Superior temporal gyrus (tissue), 1 donor: ENCODE measurements around the gene COL9A1.

Source experiments
- DNase-seq: peaks from one replicate; pipeline ENCODE4 v3.0.0-alpha.2; 2016; ENCODE audit errors: extremely low spot score

The COL9A1 gene

DNA sequence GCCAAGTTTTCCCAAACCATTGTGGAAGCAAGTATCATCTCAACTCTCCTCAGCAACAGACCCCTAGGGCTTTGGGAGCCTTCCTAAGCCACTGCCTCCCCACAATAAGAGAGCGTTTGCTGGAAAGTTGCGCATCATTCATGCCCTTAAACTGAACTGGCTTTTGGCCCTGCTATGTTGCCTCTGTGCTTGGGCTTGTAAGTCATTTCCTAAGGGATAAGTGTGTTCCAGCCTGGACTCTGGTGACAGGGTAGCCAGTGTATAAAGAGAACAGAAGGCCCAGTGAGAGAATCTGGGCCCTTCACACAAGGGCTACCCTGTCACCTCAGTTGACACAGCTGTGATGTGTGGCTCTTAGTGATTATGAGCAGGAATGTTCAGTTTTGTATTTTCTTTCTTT lies 77.8 kb downstream of the COL9A1 start:
- DNase-seq, result peak; percentile 44

DNA sequence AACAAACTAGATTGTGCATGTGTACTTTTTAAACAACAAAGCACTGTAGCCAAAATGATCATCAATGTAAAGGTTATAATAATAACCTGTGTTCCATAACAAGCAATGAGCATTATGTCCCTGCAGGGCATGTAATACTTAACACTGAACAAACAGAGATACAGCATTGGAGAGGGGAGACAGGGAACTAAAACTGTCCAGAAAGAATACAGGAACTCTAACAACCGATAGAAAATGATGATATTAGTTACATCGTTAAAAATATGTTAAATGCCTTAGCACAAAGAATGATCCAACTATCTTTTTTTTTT lies 80.5 kb downstream of the COL9A1 start:
- DNase-seq, result no peak

DNA sequence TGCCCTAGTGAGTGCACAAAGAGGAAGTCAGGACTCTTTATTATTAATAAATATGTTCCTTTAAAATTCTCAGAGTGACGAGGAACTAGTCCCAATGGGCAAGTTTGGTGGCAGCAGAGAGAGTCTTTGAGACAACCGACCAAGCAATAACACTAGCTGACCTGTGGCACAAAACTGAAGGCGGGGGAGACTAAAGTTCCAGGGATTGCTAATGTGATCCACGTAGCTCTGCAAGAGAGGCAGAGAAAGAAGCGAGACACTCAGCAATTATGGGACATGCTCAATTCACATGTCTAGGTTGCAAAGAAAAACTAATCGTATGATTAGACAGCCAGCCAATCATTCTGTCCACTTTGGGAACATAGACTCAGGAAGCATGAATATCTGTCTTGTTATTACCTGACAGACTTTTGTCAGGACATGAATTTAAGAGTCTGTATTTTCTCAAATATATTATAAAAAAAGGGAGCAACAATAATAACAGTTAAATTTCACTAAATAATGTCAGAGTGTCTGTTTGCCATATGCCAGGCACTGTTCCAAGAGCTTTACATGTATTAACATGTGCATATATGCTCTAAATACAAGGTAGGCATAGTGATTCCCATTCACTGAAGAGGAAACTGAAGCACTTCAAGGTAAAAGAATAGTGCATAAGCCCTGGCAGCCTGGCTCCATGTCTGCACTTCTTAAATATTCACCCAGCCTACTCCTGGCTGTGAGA lies 81.0 kb downstream of the COL9A1 start:
- DNase-seq, result no peak

DNA sequence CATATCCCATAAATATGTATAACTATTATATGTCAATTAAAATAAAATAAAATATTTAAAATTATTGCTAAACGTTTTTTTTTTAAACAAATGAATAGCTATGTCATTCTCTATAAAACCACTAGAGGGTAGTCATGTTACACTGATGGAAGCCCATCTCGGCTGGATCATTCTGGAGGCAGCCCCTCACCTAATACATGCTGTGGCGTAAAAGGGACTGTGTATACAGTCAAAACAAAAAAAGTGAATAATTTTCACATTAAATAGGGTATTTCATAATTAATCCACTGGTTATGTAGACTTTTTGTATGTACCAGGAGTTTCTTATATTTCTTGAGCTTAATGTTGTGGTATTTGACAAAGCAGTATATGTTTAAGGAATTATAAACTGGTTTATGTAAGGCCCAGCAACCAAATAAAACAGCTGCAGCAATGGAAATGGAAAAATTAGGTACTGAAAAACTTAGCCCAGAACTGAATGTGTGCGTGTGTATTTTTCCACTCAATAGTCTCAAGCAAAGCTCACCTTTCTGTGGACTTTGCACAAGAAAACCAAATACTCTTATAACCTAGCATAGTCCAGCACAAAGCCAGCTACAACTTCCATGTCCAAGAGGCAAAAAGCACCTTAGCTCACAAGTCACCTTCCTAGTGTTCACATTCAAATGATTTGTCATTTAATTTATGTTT lies 81.7 kb downstream of the COL9A1 start:
- DNase-seq, result peak; percentile 79

DNA sequence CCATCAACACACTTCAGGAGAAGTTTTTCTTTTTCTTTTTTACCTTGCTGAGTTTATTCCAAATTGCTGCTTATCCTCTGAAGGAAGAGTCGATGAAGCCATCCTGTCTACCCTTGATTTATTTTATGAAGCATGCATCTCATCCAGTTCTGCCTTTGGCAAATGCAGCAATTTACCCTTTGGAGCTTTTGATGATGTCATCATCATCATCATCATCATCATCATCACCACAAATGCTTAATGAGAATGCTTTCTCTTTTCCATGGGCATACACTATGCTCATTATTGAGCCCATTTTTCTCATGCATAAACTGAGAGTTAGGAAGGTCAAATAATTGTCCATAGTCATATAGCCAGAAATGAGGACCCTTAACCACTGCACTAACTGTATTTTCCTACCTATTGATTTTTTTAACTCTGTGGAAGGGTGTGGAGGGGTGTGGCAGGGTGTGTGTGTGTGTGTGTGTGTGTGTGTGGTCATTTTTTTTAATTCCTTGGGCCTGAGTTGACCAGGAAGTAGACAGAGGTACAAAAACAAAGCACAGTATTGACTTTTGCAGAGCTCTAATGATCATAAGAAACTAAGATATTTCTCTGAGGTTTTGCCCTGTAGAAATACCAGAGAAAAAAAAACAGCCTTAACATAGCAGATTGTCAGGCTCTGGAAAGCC lies 82.8 kb downstream of the COL9A1 start:
- DNase-seq, result no peak

DNA sequence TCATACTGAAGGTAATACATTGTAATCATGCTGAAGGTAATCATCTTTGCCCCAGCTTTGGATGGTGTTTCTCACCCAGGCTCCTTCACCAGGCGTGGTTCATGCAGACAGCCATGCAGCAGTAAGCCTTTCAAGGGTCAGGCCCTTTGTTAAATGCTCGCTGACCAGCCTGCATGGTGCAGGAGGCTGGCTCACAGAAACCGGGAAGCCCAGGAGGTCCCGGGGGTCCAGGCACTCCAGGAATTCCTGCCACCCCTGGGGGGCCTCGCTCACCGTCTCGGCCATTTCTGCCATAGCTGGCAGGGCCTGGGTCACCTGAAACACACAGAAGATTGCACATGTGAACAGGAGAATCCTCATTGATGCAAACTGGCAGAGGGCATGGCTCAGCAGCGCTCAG lies 86.1 kb downstream of the COL9A1 start:
- no peak for DNase-seq

DNA sequence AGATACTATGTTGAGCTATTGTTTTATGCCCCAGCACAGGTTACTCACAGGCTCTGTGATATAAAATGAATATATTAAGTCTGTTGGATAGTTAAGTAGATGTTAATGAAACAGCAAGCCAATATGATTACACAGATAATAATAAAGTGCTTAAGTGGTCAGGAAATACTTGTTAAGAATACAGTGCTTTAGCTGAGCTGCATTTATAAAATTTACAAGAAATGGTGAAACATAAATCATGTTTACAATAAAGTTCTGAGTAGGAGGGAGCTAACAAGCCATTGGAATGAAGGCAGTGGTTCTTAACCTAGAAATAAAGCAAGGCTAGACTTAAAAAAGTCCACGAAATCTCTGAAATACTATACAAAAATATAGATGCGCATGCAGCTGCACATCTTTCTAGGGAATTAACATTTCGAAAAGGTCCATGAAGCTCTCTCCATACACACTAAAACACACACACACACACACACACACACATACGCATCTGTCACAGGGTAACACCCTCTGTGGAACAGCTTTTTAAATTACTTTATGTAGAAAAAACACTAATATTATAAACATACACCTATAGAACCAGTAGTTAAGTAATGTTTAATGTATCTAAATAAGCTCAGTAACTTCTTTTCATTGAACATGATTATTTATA lies 87.3 kb downstream of the COL9A1 start:
- DNase-seq, result no peak

DNA sequence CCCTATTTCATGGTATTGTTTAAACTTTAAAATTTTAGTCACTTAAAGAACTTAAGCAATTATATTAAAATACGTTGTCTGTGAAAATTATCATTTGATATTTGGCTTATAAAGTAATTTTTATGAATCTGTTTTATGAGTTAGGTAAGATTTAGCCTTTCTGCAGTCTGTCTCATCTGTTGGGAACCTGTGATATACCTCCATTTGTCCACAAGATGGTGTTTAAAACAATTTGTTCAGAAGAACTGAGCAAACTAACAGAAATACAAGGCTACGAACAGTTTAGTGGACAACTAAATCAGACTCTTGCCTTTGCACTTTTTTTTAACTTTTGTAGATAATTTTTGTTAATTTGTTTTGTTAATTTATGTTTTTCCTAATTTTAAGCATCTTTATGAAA lies 92.4 kb downstream of the COL9A1 start:
- DNase-seq, result no peak

DNA sequence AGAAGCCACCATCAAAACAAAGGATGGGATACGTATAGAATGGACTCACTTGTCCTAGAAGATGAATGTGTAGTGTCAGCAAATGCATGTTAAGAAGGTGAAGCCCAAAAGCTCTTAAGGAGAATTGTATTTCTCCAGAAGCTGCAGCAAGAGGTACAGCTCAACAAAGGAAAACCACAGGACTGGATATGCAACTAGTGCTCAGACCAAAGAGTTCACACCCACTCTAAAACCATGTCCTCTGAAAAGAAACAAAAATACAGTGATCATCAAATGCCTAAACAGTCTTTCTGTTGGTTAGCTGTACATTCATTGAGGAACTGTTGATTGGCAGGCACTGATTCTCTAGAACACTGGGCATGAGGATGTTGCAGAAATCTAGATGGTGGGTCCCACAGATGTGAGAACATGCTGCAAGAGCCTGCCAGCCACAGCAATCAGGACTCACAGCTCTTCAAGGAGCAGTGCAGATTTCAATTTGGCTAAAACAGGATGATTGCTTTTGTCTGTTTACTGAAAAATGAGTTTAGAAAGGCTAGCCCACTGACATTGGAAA lies 94.6 kb downstream of the COL9A1 start:
- no peak for DNase-seq

DNA sequence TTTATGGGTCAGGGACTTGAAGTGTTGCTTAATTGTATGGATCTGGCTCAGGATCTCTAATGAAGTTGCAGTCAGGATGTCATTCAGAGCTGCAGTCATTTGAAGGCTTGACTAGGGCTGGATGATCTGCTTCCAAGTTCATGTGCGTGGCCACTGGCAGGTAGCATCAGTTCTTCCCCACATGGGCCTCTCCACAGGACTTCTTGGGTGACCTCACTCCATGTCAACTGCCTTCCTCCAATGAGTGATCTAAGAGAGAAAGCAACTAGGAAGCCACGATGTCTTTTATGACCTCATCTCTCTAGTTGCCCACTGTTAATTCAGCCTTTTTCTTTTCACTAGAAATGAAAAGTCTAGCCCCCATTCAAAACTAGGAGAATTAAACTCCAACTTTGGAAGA lies 104.1 kb downstream of the COL9A1 start:
- no peak for DNase-seq

DNA sequence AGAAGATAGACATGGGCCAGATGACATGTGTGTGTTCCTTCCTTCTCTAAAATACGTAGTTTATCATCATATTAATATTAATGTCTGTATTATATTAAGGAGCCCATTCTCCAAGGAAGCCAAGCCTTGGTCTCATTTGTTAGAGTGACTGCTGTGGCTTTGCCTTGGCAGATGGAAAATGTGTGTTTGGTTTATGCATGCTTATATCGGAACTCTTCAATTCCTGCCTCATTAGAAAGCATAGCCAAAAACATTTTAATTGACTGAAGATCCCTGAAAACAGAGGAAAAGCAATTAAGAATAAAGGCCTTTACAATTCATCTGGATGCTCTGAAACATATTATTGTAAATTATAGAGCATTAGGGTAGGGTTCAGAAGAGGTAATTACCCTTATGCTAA lies 106.4 kb downstream of the COL9A1 start:
- no peak for DNase-seq

DNA sequence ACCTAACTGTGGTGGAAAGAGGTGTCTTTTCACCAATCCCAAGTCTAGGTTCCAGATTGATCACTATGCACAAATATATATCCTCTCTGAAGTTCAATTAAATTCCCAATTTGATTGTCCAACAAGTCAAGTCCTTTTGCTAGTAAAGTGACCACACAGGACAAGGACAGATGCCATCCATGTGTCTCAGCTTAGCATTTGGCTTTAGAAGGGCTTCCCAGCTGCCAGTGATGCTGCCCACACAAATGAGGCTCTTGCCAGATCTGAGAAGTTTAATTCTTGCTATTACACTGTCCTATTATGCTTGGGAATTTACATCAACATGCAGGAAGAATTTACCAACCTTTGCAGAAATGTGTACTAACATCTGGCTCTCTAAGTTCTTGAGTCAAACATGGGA lies 108.5 kb downstream of the COL9A1 start:
- no peak for DNase-seq

GRCh38 chr6:70188202-70188601 lies 114.7 kb downstream of the COL9A1 start:
- no peak for DNase-seq

- no peak for DNase-seq
These were observed 116.4 kb downstream of the COL9A1 start for GRCh38 chr6:70186461-70186860.

DNA sequence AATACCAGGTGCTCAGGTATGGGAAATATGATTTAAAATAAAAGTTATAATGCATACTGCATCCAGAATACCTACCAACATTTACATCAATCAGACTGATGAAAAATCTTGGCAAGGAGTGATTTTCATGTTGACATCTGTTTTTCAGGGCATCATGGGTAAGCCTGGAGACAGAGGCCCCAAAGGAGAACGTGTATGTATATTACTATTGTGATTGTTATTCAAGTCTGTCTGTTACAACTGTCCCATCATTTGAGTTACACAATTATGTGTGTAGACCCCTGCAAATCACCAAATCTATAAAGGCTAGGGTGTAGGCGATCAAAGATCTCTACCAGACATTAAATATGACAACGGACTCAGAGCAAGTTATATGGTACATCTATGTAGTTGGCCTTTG lies 118.2 kb downstream of the COL9A1 start:
- no peak for DNase-seq

DNA sequence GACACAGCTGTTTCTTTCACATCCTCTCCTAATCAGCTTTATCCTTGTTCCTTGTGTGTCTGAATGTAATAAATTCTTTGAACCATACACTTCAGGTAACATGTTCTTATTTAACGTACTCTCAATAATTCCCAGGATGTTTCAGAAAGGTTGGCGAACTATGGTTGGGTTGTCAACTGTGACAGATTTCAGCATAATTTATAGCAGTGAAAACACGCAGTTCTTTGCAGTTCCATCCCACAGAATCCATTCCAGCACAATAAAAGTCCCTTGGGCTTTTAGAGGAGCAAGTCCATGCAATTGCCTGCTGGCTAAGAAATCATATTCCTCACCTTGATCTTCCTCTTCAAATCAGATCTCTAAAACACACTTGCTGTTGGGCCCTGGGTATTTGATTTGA lies 119.3 kb downstream of the COL9A1 start:
- DNase-seq, result no peak

- DNase-seq, result no peak
These were observed 121.8 kb downstream of the COL9A1 start for GRCh38 chr6:70180901-70181599.

- DNase-seq, result no peak
These were observed 122.5 kb downstream of the COL9A1 start for GRCh38 chr6:70180183-70180900.

GRCh38 chr6:70176842-70177550 lies 125.9 kb downstream of the COL9A1 start:
- DNase-seq, result no peak

DNA sequence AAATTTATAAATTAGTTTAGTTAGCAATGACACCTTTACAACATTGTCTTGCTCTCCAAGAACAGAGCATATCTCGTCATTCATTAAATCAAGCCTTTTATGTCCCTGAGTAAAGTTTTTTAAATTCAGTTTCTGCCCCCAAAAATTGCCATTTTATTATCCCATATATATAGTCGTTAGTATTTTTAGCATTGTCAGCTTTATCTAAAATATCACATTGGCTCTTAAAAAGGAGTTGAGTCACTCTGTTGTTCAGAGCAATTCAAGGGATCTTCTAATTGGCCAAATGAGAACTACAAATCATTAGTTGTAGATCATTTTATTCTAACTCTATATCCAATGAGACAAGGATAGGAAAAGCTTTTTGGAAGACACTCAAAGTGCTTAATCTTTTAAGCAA lies 127.1 kb downstream of the COL9A1 start:
- DNase-seq, result no peak

DNA sequence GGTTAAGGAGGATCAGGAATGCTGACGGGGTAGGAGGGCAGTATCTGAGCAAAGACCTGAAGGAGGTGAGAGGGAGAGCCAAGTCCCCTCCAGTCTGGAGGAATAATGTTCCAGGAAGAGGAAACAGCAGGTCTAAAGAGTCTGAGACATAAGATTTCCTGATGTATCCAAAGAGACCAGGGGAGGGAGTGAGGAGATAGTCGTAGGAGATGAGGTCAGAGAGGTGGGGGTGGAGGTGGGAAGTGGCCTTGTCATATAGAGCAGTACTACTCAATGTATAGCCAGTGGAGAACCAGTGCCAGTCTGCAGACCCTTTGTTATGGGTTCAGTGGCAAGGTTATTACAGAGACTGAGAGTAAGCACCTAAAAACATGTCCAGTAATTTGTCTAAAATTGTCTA lies 130.6 kb downstream of the COL9A1 start:
- DNase-seq, result no peak
